Mesendoderm (in vitro differentiated cells): Measurements from ENCODE around the gene LKAAEAR1.

Experiments
- DNase-seq: peaks from one replicate; pipeline ENCODE4 v3.0.0; 2013
- H2AK5ac ChIP-seq: 2 replicates; pipeline ENCODE4 v1.6.1; 2013; ENCODE audit warnings: low read length, inconsistent platforms
- H2BK120ac ChIP-seq: 2 replicates; pipeline ENCODE4 v1.6.1; 2013; ENCODE audit warnings: low read depth, mild to moderate bottlenecking, low read length, moderate library complexity, mixed read lengths
- H2BK15ac ChIP-seq: replicated peaks from 2 replicates; pipeline ENCODE4 v1.6.1; 2013; ENCODE audit warnings: low read depth, mild to moderate bottlenecking, moderate library complexity
- H2BK5ac ChIP-seq: 2 replicates; pipeline ENCODE4 v1.6.1; 2013; ENCODE audit warnings: low read length, inconsistent platforms
- H3K18ac ChIP-seq: 2 replicates; pipeline ENCODE4 v1.6.1; 2013; ENCODE audit warnings: mild to moderate bottlenecking, low read length, mixed read lengths
- H3K23ac ChIP-seq: one replicate; pipeline ENCODE4 v1.6.1; 2013; ENCODE audit warnings: low read length
- H3K27ac ChIP-seq: 2 replicates; pipeline ENCODE4 v1.5.1; 2013; ENCODE audit warnings: low read depth, mild to moderate bottlenecking, inconsistent platforms, low read length, moderate library complexity
- H3K27me3 ChIP-seq: 2 replicates; pipeline ENCODE4 v1.6.1; 2013; ENCODE audit warnings: low read length, control low read depth, mild to moderate bottlenecking, inconsistent platforms; ENCODE audit not compliant: insufficient read depth, poor library complexity
- H3K36me3 ChIP-seq: 2 replicates; pipeline ENCODE4 v1.6.1; 2013; ENCODE audit warnings: low read length, inconsistent platforms; ENCODE audit not compliant: control insufficient read depth, insufficient read depth
- H3K4ac ChIP-seq: one replicate; pipeline ENCODE4 v1.6.1; 2013; ENCODE audit warnings: low read depth, mild to moderate bottlenecking, low read length, moderate library complexity
- H3K4me1 ChIP-seq: 2 replicates; pipeline ENCODE4 v1.6.1; 2013; ENCODE audit warnings: low read depth, low read length, inconsistent platforms; ENCODE audit not compliant: control insufficient read depth
- H3K4me2 ChIP-seq: 2 replicates; pipeline ENCODE4 v1.6.1; 2013; ENCODE audit warnings: low read length
- H3K4me3 ChIP-seq: 2 replicates; pipeline ENCODE4 v1.5.1; 2013; ENCODE audit warnings: mild to moderate bottlenecking, low read length
- H3K56ac ChIP-seq: one replicate; pipeline ENCODE4 v1.6.1; 2013; ENCODE audit warnings: low read length
- H3K79me1 ChIP-seq: 2 replicates; pipeline ENCODE4 v1.6.1; 2013; ENCODE audit warnings: low read length, inconsistent platforms
- H3K79me2 ChIP-seq: 2 replicates; pipeline ENCODE4 v1.6.1; 2013; ENCODE audit warnings: mild to moderate bottlenecking, low read length; ENCODE audit not compliant: control insufficient read depth, insufficient read depth
- H3K9ac ChIP-seq: 2 replicates; pipeline ENCODE4 v1.6.1; 2013; ENCODE audit warnings: low read length, inconsistent platforms
- H4K5ac ChIP-seq: one replicate; pipeline ENCODE4 v1.6.1; 2013; ENCODE audit warnings: low read length
- H4K8ac ChIP-seq: one replicate; pipeline ENCODE4 v1.6.1; 2013; ENCODE audit warnings: low read depth, mild to moderate bottlenecking, control low read depth, low read length, moderate library complexity
- WGBS: extraction: QIAGEN DNeasy Blood & Tissue Kit; methylation state at CpG from one replicate; pipeline ENCODE4 v1.1.7; 2013; ENCODE audit warnings: low lambda C conversion rate, missing lambda C conversion rate; ENCODE audit not compliant: insufficient coverage; ENCODE audit errors: extremely low coverage; 5-methylcytosine and 5-hydroxymethylcytosine counted together

Gene LKAAEAR1

DNA sequence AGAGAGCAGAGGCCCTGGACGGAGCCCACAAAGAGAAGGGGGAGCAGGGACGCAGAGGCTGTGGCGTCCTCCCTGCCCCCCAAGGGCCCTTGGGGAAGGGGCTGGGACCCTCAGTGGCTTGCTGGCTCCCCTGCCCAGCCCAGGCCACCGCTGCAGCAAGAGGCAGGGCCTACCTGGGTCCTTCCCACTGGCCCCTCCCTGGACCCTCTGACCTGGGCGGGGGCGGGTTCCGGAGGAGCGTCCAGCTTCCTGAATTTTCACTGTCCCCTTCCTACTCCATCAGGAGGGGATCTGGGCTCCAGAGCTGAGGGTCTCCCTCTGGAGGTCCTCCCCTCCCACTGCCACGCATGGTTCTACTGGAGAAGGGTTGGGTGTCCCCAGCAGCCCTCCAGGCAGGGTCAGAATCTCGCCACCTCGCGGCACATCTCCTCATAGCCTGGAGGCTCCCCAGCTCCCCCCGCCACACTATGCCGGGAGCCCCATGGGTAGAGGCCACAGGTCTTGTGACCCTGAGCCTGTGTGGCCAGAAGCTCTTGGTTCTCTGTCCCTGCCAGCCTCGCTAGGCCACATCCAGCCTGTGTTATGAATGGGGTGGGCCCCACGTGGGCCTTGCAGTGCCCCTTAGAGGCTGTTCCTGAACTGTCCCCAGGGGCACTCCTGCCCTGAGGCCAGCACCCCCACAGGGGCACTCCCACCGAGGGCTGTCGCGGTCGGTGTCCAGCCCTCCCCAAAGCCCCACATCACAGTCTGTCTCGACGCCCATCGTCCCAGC is 33.8 kb downstream of the LKAAEAR1 start:
- Histone ChIP-seq H3K79me1 (no peaks in the 10 kb centered on the region), H4K5ac (no peak overlapping the region), H3K79me2 (no peaks in the 10 kb centered on the region), H2BK5ac (no peak overlapping the region), H3K18ac (no peak overlapping the region), H3K4me3 (no peak overlapping the region), H3K4me2 (no peak overlapping the region), H2BK120ac (no peak overlapping the region), H3K27me3 (peaks cover 8% of the 10 kb centered on the region), H3K4ac (no peak overlapping the region), H3K27ac (no peak overlapping the region), H3K56ac (peak overlapping the region; percentile 2), H2BK15ac (no peak overlapping the region), H3K9ac (no peak overlapping the region), H3K4me1 (peaks cover 13% of the 10 kb centered on the region), H3K36me3 (no peaks in the 10 kb centered on the region), H4K8ac (no peak overlapping the region), H2AK5ac (no peak overlapping the region), H3K23ac (no peak overlapping the region)
- no CpG with 5 or more reads among the region's 23 CpGs for WGBS
- no peak for DNase-seq

DNA sequence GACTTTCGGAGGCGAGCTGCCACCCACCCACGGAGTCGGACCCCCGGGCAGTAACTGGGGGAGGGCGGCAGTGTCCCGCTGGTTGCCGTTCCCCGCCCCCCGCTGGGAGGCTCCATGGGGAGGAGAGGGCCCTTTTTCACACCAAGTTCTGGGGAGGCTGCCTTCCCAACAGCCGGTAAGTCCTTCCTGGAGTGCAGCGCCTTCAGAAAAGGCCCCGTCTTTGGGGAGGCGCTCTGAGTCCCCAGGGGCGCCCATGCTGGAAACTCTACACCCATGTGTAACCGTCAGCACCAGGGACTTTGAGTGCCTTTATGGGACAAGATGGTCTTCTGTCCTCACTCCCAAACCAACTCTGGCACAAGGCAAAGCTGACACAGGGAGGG is 34.3 kb downstream of the LKAAEAR1 start:
- H3K36me3 ChIP-seq, result no peaks in the 10 kb centered on the region
- peaks cover 13% of the 10 kb centered on the region for H3K4me1 ChIP-seq
- H2BK15ac ChIP-seq, result no peak overlapping the region
- H4K8ac ChIP-seq, result no peak overlapping the region
- H4K5ac ChIP-seq, result no peak overlapping the region
- H3K4me3 ChIP-seq, result no peak overlapping the region
- H3K4ac ChIP-seq, result no peak overlapping the region
- peak overlapping the region; percentile 25 for H3K56ac ChIP-seq
- no peaks in the 10 kb centered on the region for H3K79me2 ChIP-seq
- peak overlapping the region; percentile 16 for H3K9ac ChIP-seq
- H3K79me1 ChIP-seq, result no peaks in the 10 kb centered on the region
- H2BK5ac ChIP-seq, result no peak overlapping the region
- H3K27me3 ChIP-seq, result peaks cover 8% of the 10 kb centered on the region
- H3K23ac ChIP-seq, result no peak overlapping the region
- H2BK120ac ChIP-seq, result no peak overlapping the region
- DNase-seq, result no peak
- WGBS, result no CpG with 5 or more reads among the region's 16 CpGs
- H3K18ac ChIP-seq, result no peak overlapping the region
- no peak overlapping the region for H3K27ac ChIP-seq
- H3K4me2 ChIP-seq, result no peak overlapping the region
- H2AK5ac ChIP-seq, result no peak overlapping the region

DNA sequence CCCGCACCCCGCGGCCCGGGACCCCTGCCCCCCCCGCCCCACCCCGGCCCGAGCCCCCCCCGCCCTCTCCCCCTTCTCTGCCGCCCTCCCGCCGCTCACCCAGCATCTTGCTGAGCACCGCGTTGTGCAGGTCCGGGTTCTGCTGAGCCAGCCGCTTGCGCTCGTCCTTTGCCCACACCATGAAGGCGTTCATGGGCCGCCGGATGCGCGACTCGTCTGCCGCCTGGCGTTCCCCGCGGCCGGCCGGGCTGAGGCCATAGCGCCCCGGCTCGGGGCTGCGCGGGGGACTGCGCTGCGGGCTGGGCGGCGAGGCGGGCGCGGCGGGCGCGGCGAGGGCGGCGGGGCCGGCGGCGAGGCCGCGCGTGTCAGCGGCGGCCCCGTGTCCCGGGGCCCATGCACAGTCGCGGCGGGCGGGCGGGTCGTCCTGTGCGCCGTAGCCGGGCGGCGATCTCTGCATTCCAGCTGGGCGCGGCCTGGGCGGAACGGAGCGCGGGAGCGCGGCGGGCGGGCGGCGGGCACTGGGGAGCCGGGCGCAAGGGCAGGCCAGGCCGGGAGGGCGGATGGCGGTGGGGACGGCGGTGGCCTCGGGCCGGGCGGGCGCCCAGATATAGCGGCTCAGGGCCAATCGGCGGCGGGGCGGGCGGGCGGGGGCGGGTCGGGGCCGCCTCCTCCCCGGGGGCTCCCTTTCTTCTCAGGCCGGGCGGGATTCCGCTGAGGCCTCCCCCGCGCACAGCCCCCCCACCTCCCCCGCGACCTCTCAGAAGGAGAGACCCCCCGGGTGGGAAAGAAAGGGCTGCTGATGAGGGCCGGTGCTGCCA is 34.9 kb downstream of the LKAAEAR1 start, which contains the start of gene SOX18:
Gene SOX18, minus strand, starts transcription at position 580 of the 818 bp plus-strand sequence. Its CDS starts 123 bp downstream, at position 457.
- H4K5ac ChIP-seq, result no peak within 1 kb of the TSS

DNA sequence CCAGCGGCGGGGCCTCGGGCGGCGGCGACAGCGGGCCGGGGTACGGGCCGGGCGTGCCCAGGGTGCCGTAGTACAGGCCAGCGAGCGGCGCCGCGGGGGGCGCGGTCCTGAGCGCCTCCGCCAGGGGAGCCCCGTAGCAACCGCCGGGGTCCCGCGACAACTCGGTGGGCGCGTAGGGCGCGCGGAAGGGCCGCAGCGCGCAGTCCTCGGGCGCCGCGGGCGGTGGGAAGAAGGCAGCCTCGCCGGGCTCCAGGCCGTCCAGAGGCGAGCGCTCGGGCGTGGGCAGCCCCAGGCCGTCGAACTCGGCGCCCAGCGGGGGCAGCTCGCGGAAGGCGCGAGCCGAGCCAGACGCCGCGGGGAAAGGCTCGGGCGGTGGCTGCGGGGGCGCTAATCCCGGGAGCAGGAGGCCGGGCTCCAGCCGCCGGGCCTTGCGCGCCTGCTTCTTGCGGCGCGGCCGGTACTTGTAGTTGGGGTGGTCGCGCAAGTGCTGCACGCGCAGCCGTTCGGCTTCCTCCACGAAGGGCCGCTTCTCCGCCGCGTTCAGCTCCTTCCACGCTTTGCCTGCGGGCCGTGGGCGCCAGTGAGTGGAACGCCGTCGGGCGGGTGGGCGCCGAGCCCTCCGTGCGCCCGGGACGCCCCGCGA is 35.7 kb downstream of the LKAAEAR1 start:
- Histone ChIP-seq H2AK5ac (no peak overlapping the region), H3K36me3 (no peaks in the 10 kb centered on the region), H3K4ac (no peak overlapping the region), H4K8ac (no peak overlapping the region), H3K18ac (no peak overlapping the region), H3K27me3 (peaks cover 8% of the 10 kb centered on the region), H3K4me3 (no peak overlapping the region), H2BK120ac (no peak overlapping the region), H3K79me1 (no peaks in the 10 kb centered on the region), H4K5ac (no peak overlapping the region), H3K56ac (peak overlapping the region; percentile 74), H3K23ac (no peak overlapping the region), H3K4me1 (peaks cover 5% of the 10 kb centered on the region), H2BK15ac (no peak overlapping the region), H3K9ac (peak overlapping the region; percentile 37), H3K79me2 (no peaks in the 10 kb centered on the region), H3K27ac (no peak overlapping the region), H2BK5ac (no peak overlapping the region), H3K4me2 (peak overlapping the region; percentile 14)
- DNase-seq, result no peak
- no CpG with 5 or more reads among the region's 101 CpGs for WGBS

More for the DNA sequence above, 34.9 kb downstream of the LKAAEAR1 start, which contains the start of gene SOX18:
- Histone ChIP-seq H3K27me3 (peaks cover 8% of the 10 kb centered on the region), H3K79me2 (no peaks in the 10 kb centered on the region), H3K36me3 (no peaks in the 10 kb centered on the region), H3K4ac (no peak within 1 kb of the TSS), H3K23ac (no peak within 1 kb of the TSS), H2BK5ac (no peak within 1 kb of the TSS), H3K4me2 (peak within 1 kb of the TSS; percentile 14), H2BK120ac (no peak within 1 kb of the TSS), H3K9ac (peak within 1 kb of the TSS; percentile 45), H4K8ac (no peak within 1 kb of the TSS), H3K79me1 (no peaks in the 10 kb centered on the region), H3K4me1 (peaks cover 10% of the 10 kb centered on the region), H3K18ac (peak within 1 kb of the TSS; percentile 43), H3K56ac (peak within 1 kb of the TSS; percentile 67), H3K4me3 (no peak within 1 kb of the TSS), H2BK15ac (no peak within 1 kb of the TSS), H3K27ac (no peak within 1 kb of the TSS), H2AK5ac (no peak within 1 kb of the TSS)
- WGBS, result no CpG with 5 or more reads among the region's 111 CpGs
- peak; percentile 69 for DNase-seq

DNA sequence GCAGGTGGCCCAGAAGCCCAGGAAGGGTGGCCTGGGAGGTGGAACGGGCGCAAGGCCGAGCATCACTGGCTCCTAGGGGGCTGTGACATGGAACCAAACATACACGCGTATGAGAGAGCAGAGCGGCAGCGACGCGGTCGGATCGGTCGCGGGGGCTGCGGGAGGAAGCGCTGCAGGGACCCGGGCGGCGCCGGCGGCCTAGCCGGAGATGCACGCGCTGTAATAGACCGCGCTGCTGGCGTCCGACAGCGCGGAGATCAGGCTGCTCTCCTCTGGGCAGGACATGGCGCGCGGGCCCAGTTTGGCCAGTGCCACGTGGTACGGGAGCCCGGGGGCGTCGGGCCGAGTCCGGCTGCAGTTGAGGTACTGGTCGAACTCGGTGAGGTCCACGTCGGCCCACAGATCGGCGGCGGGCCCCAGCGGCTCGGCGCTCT is 36.2 kb downstream of the LKAAEAR1 start:
- Histone ChIP-seq H3K4me1 (peaks cover 2% of the 10 kb centered on the region), H3K23ac (no peak overlapping the region)

More for the DNA sequence above, 36.2 kb downstream of the LKAAEAR1 start:
- Histone ChIP-seq H4K5ac (no peak overlapping the region), H3K27ac (no peak overlapping the region), H3K9ac (peak overlapping the region; percentile 30), H3K79me1 (no peaks in the 10 kb centered on the region), H3K4me2 (peak overlapping the region; percentile 42), H2AK5ac (no peak overlapping the region), H4K8ac (no peak overlapping the region), H2BK15ac (no peak overlapping the region), H3K79me2 (no peaks in the 10 kb centered on the region), H3K18ac (no peak overlapping the region), H3K4me3 (no peak overlapping the region), H3K4ac (no peak overlapping the region), H3K36me3 (no peaks in the 10 kb centered on the region), H3K56ac (peak overlapping the region; percentile 74), H2BK5ac (no peak overlapping the region), H2BK120ac (no peak overlapping the region), H3K27me3 (peaks cover 8% of the 10 kb centered on the region)
- no CpG with 5 or more reads among the region's 49 CpGs for WGBS
- no peak for DNase-seq
